NOMO-1 treated with dmso at 0.1 percent for 144 hours (cell line): Measurements from ENCODE around the gene TRIM26.
"Not testable (repeated sequence)": the region's sequence is repeated elsewhere in the genome, so short reads cannot be mapped to it uniquely, and the experiment has no call there.

Source experiments
- DNase-seq: peaks from one replicate; lab custom pipeline; 2025; ENCODE audit not compliant: unreplicated experiment; lab: John Stamatoyannopoulos, UW

The TRIM26 gene

GRCh38 chr6:30155520-30156261 lies 57.5 kb downstream of the TRIM26 start:
- no peak for DNase-seq

GRCh38 chr6:30154709-30155519 lies 58.3 kb downstream of the TRIM26 start:
- no peak for DNase-seq

GRCh38 chr6:30154061-30154460 lies 59.1 kb downstream of the TRIM26 start:
- no peak for DNase-seq

- DNase-seq = no peak
These were observed 60.1 kb downstream of the TRIM26 start for GRCh38 chr6:30152910-30153610.

- DNase-seq = no peak
These were observed 61.1 kb downstream of the TRIM26 start for GRCh38 chr6:30152016-30152673.

GRCh38 chr6:30151580-30151979 lies 61.6 kb downstream of the TRIM26 start:
- DNase-seq = no peak

- DNase-seq = no peak
These were observed 62.4 kb downstream of the TRIM26 start for GRCh38 chr6:30150671-30151395.

GRCh38 chr6:30149858-30150550 lies 63.2 kb downstream of the TRIM26 start:
- no peak for DNase-seq

GRCh38 chr6:30149234-30149633 lies 64.0 kb downstream of the TRIM26 start:
- DNase-seq = no peak

- no peak for DNase-seq
These were observed 66.1 kb downstream of the TRIM26 start for GRCh38 chr6:30147096-30147495.

GRCh38 chr6:30145818-30146217 lies 67.4 kb downstream of the TRIM26 start:
- DNase-seq = no peak

- no peak for DNase-seq
These were observed 68.4 kb downstream of the TRIM26 start for GRCh38 chr6:30144811-30145210.

- no peak for DNase-seq
These were observed 69.4 kb downstream of the TRIM26 start for GRCh38 chr6:30143780-30144179.

GRCh38 chr6:30142665-30143064 lies 70.5 kb downstream of the TRIM26 start:
- no peak for DNase-seq

- not testable (repeated sequence) for DNase-seq
These were observed 73.0 kb downstream of the TRIM26 start for GRCh38 chr6:30140240-30140639.

- no peak for DNase-seq
These were observed 76.5 kb downstream of the TRIM26 start for GRCh38 chr6:30136570-30137286.

GRCh38 chr6:30135757-30136156 lies 77.4 kb downstream of the TRIM26 start, which contains the start of gene TRIM40:
TSS of gene TRIM40 (plus strand) at chr6:30136140. CDS start at chr6:30137037, 897 bp downstream.
- no peak for DNase-seq

- no peak for DNase-seq
These were observed 78.1 kb downstream of the TRIM26 start for GRCh38 chr6:30135147-30135546.
